SJCRH30 (cell line): ENCODE measurements around the gene DES. TPM values are rescaled to one million over a fixed set of nuclear protein-coding genes. Genes with fewer than 3 reads are reported as not detected.
A peak's percentile ranks its signal among the peaks of the same experiment; 100 is the strongest.

Experiments used
- DNase-seq, 2 experiments: peaks; one replicate each; pipeline ENCODE4 v3.0.0-alpha.2; 2015 to 2020
- H3K27ac ChIP-seq: fragments of 250-450 bp; sonication (Bioruptor Pico); 2 replicates; pipeline ENCODE4 v1.5.1; 2020; ENCODE audit warnings: mild to moderate bottlenecking, moderate library complexity
- H3K27me3 ChIP-seq: fragments of 250-450 bp; sonication (Bioruptor Pico); 2 replicates; pipeline ENCODE4 v1.5.1; 2020; ENCODE audit warnings: mild to moderate bottlenecking, moderate library complexity
- H3K36me3 ChIP-seq: fragments of 250-450 bp; sonication (Bioruptor Pico); 2 replicates; pipeline ENCODE4 v1.5.1; 2020; ENCODE audit warnings: mild to moderate bottlenecking, moderate library complexity
- H3K4me1 ChIP-seq: fragments of 250-450 bp; sonication (Bioruptor Pico); 2 replicates; pipeline ENCODE4 v1.5.1; 2020; ENCODE audit warnings: mild to moderate bottlenecking, moderate library complexity
- H3K4me3 ChIP-seq: fragments of 250-450 bp; sonication (Bioruptor Pico); 2 replicates; pipeline ENCODE4 v1.5.1; 2020; ENCODE audit warnings: mild to moderate bottlenecking, moderate library complexity
- H3K9me3 ChIP-seq: fragments of 250-450 bp; sonication (Bioruptor Pico); replicated peaks from 2 replicates; pipeline ENCODE4 v1.5.1; 2020; ENCODE audit warnings: mild to moderate bottlenecking, moderate library complexity
- total RNA-seq: library from RNA; depleted of rRNA; stranded (reverse); fragments of >200 nt; shearing (Covaris generic); gene quantifications from 2 replicates; pipeline ENCODE4 v1.2.3, GENCODE V29; 2014; rRNA removed

The DES gene
- total RNA-seq, 1 experiment from 2014 or later, result 331 TPM

DNA sequence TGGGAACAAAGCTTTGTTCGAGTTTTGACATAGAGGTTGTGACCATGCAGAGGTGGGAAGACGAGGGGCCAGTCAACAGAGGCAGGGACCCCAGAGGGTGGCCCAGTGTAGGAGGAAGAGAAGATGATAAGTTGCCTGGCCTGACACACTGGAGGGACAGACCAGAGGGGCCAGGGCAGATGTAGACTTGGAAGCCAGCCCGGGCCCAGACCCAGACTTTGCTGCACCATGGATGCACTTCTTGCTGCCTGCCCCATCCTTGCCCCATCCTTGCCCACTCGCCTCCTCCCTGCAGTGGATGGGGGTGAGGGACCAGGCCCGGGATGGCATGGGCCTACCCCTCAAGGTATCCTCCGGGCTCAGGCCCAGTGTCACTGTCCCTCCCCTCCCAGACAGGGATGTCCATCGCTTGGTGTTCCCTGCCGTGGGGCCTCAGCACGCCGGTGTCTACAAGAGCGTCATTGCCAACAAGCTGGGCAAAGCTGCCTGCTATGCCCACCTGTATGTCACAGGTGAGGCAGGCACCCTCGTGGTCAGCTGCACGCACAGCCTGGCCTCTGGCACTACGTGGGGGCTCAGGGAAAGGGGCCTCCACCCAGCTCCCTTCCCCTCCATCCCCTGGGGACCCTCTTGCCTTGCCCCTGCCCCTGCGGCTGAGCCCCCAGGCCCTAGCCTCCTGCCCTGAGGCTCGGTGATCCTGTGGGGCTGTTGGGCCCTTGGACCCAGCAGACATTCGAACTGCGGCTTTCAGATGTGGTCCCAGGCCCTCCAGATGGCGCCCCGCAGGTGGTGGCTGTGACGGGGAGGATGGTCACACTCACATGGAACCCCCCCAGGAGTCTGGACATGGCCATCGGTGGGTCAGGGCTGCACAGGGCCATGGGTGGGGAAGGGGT is 53.5 kb downstream of the DES start:
- no peaks in the 10 kb centered on the region for H3K4me1 ChIP-seq
- no peaks in the 10 kb centered on the region for H3K9me3 ChIP-seq
- H3K27ac ChIP-seq, result no peak overlapping the region
- DNase-seq, result no peak
- H3K27me3 ChIP-seq, result no peaks in the 10 kb centered on the region
- H3K36me3 ChIP-seq, result no peaks in the 10 kb centered on the region
- no peak overlapping the region for H3K4me3 ChIP-seq

DNA sequence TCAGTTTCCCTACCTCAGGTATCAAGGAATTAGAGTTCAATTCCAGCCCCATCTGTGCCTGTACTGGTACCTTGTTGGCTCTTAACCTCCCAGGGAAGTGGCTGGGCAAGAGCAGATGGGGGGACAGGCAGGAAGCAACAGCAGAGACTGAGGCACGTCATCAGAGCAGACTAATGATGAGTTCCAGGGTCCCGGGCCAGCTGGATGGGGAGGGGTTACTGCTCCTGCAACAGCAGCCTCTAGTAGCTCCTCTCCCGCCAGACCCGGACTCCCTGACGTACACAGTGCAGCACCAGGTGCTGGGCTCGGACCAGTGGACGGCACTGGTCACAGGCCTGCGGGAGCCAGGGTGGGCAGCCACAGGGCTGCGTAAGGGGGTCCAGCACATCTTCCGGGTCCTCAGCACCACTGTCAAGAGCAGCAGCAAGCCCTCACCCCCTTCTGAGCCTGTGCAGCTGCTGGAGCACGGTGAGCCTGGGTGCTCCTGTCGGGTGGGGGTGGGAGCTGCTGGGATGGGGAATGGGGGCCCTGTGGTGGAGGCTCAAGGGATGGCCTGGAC is 54.5 kb downstream of the DES start:
- no peaks in the 10 kb centered on the region for H3K36me3 ChIP-seq
- no peaks in the 10 kb centered on the region for H3K27me3 ChIP-seq
- no peak overlapping the region for H3K27ac ChIP-seq
- no peak for DNase-seq
- no peaks in the 10 kb centered on the region for H3K4me1 ChIP-seq
- no peak overlapping the region for H3K4me3 ChIP-seq
- no peaks in the 10 kb centered on the region for H3K9me3 ChIP-seq

DNA sequence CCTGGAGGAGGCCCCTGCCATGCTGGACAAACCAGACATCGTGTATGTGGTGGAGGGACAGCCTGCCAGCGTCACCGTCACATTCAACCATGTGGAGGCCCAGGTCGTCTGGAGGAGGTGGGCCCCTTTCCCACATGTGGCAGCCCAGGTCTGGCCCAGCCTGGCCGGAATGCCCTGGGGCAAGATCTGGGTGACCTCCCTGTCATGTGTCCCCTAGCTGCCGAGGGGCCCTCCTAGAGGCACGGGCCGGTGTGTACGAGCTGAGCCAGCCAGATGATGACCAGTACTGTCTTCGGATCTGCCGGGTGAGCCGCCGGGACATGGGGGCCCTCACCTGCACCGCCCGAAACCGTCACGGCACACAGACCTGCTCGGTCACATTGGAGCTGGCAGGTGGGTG is 55.3 kb downstream of the DES start:
- no peaks in the 10 kb centered on the region for H3K27me3 ChIP-seq
- H3K4me1 ChIP-seq, result no peaks in the 10 kb centered on the region
- no peaks in the 10 kb centered on the region for H3K36me3 ChIP-seq
- no peaks in the 10 kb centered on the region for H3K9me3 ChIP-seq
- no peak overlapping the region for H3K27ac ChIP-seq
- DNase-seq, result no peak
- no peak overlapping the region for H3K4me3 ChIP-seq

DNA sequence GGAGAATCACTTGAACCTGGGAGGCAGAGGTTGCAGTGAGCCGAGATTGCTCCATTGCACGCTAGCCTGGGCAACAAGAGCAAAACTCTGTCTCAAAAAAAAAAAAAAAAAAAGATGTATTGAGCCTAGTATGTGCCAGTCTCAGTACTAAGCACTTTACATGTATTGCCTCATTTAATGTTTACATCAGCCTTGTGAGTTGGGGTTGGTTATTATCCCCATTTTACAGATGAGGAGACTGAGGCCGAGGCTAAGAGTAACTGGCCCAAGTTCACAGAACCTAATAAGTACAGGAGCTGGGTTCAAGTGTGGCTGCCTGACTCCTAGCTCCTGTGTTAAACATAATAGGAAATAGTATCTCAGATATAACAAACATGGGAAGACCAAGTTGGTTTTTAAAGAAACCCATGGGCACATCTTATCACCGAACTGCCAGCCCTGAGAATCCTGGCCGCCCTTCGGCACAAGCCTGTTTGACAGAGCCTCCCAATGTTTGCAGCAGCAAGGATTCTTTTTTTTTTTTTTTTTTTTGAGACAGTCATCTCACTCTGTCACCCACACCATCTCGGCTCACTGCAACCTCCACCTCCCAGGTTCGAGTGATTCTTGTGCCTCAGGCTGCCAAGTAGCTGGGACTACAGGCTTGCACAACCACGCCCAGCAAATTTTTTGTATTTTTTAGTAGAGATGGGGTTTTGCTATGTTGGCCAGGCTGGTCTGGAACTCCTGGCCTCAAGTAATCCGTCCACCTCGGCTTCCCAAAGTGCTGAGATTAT is 56.3 kb downstream of the DES start:
- no peaks in the 10 kb centered on the region for H3K27me3 ChIP-seq
- H3K4me3 ChIP-seq, result no peak overlapping the region
- no peak overlapping the region for H3K27ac ChIP-seq
- H3K4me1 ChIP-seq, result no peaks in the 10 kb centered on the region
- no peak for DNase-seq
- H3K36me3 ChIP-seq, result no peaks in the 10 kb centered on the region
- H3K9me3 ChIP-seq, result no peaks in the 10 kb centered on the region

DNA sequence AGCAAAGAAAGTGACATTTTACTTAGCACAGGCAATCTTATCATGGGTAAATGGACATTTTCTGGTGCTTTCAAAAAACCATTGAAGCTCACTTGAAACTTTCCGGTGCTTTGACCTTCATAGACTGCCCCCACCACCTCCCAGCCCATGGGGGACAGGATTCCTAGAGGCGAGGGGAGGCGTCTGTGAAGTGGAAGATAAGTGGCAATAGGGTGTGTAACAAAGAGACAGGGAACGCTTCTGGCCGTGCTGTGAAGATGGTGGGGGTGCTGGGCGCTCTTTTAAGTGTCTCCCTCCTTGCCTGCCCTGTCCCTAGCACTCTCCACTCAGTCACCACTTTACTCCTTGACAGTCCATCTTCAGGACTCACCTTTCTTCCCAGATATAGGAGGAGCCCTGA is 57.1 kb downstream of the DES start:
- H3K9me3 ChIP-seq, result no peaks in the 10 kb centered on the region
- H3K27me3 ChIP-seq, result no peaks in the 10 kb centered on the region
- no peak for DNase-seq
- no peak overlapping the region for H3K4me3 ChIP-seq
- no peaks in the 10 kb centered on the region for H3K36me3 ChIP-seq
- H3K4me1 ChIP-seq, result no peaks in the 10 kb centered on the region
- no peak overlapping the region for H3K27ac ChIP-seq

DNA sequence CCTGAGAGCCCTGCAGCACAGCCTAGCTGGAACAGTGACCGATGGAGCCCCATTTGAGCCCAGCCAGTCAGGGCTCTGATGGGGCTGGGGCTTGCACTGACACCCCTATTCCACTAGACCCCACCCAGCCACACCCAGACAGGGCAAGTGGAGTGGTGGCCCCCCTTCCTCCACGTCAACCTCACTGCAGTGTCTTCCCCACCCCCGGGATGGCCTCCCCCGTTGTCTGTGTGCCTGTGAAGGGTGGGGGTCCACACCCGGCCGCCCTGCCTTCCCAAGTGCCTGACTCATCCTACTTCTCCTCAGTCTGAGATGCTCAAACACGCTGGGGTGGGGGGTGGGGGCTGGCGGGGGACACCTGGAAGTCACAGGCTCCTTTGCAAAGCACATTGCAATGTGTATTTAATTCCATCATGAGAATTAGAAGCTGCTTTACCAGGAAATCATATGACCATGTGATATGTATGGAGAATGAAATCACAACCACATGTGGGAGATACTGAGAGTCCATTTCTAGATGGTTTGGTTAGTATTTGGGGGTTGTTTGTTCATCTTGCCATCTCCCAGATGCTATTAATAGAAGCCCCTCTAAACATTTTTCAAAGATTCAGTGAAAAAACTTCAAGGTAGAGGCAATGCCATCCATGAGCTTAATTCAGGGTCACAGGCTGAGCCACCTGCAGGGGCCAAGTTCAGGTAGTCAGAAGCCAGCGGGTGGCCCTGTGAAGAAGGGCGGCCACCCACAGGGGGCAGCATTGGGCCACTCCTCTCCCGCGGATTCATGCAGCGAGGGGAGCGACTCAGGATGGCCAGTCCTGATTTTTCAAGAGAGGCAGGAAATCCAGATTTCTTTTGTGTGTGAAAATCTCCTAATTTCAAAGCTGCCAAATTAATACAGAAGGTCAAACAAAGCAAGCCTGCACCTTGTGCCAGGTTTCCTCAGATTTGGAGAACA is 57.8 kb downstream of the DES start:
- H3K4me1 ChIP-seq, result no peaks in the 10 kb centered on the region
- H3K36me3 ChIP-seq, result no peaks in the 10 kb centered on the region
- H3K4me3 ChIP-seq, result no peak overlapping the region
- no peaks in the 10 kb centered on the region for H3K27me3 ChIP-seq
- no peaks in the 10 kb centered on the region for H3K9me3 ChIP-seq
- H3K27ac ChIP-seq, result no peak overlapping the region
- DNase-seq, result peak; percentile 64 to 76

Other genes starting within 250 kb of the DES start
- gene SLC23A3, start 248.3 kb upstream of the DES start, total RNA-seq, result 0.10 and 0.13 TPM in 2 replicates
- gene CNPPD1, start 241.5 kb upstream of the DES start, total RNA-seq, result 13.0 and 13.3 TPM in 2 replicates
- gene RETREG2, start 240.1 kb upstream of the DES start, total RNA-seq, result 32.0 and 38.0 TPM in 2 replicates
- 16.0 and 16.2 TPM in 2 replicates for gene ZFAND2B, start 211.6 kb upstream of the DES start, total RNA-seq
- gene ABCB6, start 199.4 kb upstream of the DES start, total RNA-seq, result 18.6 and 26.5 TPM in 2 replicates
- 35.3 and 37.8 TPM in 2 replicates for gene ATG9A, start 188.7 kb upstream of the DES start, total RNA-seq
- 19.2 and 28.7 TPM in 2 replicates for gene ANKZF1, start 188.6 kb upstream of the DES start, total RNA-seq
- gene GLB1L, start 172.9 kb upstream of the DES start, total RNA-seq, result 2.9 and 4.2 TPM in 2 replicates
- gene STK16, start 172.9 kb upstream of the DES start, total RNA-seq, result 11.0 and 12.7 TPM in 2 replicates
- gene TUBA4B, start 165.1 kb upstream of the DES start, total RNA-seq, result 0.08 TPM in 1 of 2 replicates, not detected in the other
- 188 and 197 TPM in 2 replicates for gene TUBA4A, start 164.5 kb upstream of the DES start, total RNA-seq
- gene DNAJB2, start 139.0 kb upstream of the DES start, total RNA-seq, result 16.8 and 19.4 TPM in 2 replicates
- gene PTPRN, start 109.0 kb upstream of the DES start, total RNA-seq, result not detected in 2 replicates
- not detected in 2 replicates for gene RESP18, start 85.6 kb upstream of the DES start, total RNA-seq
- 29.5 and 33.1 TPM in 2 replicates for gene DNPEP, start 30.5 kb upstream of the DES start, total RNA-seq
- 21.3 and 26.2 TPM in 2 replicates for gene SPEG, start 16.5 kb downstream of the DES start, total RNA-seq
- gene GMPPA, start 80.5 kb downstream of the DES start, total RNA-seq, result 21.9 and 22.1 TPM in 2 replicates
- 0.46 and 0.67 TPM in 2 replicates for gene ASIC4, start 96.1 kb downstream of the DES start, total RNA-seq
- 41.8 and 44.0 TPM in 2 replicates for gene CHPF, start 125.4 kb downstream of the DES start, total RNA-seq
- gene TMEM198, start 125.7 kb downstream of the DES start, total RNA-seq, result 8.1 and 8.2 TPM in 2 replicates
- gene OBSL1, start 153.2 kb downstream of the DES start, total RNA-seq, result 67.8 and 71.6 TPM in 2 replicates
- gene INHA, start 153.9 kb downstream of the DES start, total RNA-seq, result 0.65 and 1.4 TPM in 2 replicates
- gene STK11IP, start 179.5 kb downstream of the DES start, total RNA-seq, result 11.0 and 20.2 TPM in 2 replicates
- gene SLC4A3, start 209.3 kb downstream of the DES start, total RNA-seq, result 0.76 and 1.3 TPM in 2 replicates